GM12864 (cell line): ENCODE results near the gene EYS.
A peak's percentile ranks its signal among the peaks of the same experiment; 100 is the strongest.

Experiments
- DNase-seq: peaks from one replicate; pipeline ENCODE4 v3.0.0-alpha.2; 2011; ENCODE audit warnings: low read depth
- H3K4me3 ChIP-seq: 2 replicates; pipeline ENCODE4 v1.5.1; 2011; ENCODE audit warnings: mild to moderate bottlenecking, low read depth, low read length, control low read depth
- TF ChIP-seq, protein P1 (sequence below): IDR thresholded peaks from 2 replicates; pipeline ENCODE4 v1.5.1; 2011; ENCODE audit warnings: low read depth, mild to moderate bottlenecking, moderate library complexity, low read length, control low read depth, inconsistent platforms; ENCODE audit errors: missing control alignments

EYS gene

DNA sequence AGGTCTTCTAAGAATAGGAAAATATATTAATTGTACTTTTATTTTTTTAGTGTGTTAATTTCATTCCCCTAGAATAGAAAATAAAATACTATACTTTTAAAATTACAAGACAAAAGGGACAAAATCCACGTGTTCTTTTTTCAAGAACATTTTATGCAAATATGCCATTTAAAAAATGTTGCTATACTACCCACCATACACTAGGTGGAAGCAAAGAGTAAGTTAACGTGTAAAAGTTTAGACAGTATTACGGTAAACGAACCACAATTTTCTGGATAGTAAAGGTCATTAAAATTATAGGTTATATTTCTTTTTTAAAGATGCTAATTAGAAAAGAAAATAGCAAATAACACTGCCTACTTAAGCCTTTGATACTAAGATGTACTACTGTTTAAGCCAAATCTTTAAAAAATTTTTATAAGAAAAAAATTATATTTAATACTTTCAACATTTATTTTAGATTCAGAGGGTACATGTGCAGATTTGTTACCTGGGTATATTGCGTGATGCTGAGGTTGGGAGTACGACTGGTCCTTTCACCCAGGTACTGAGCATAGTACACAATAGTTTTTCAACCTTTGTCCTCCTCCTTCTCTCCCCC, 1783.8 kb downstream of the EYS start:
- no peak overlapping the region for H3K4me3 ChIP-seq
- TF ChIP-seq, protein P1, sequence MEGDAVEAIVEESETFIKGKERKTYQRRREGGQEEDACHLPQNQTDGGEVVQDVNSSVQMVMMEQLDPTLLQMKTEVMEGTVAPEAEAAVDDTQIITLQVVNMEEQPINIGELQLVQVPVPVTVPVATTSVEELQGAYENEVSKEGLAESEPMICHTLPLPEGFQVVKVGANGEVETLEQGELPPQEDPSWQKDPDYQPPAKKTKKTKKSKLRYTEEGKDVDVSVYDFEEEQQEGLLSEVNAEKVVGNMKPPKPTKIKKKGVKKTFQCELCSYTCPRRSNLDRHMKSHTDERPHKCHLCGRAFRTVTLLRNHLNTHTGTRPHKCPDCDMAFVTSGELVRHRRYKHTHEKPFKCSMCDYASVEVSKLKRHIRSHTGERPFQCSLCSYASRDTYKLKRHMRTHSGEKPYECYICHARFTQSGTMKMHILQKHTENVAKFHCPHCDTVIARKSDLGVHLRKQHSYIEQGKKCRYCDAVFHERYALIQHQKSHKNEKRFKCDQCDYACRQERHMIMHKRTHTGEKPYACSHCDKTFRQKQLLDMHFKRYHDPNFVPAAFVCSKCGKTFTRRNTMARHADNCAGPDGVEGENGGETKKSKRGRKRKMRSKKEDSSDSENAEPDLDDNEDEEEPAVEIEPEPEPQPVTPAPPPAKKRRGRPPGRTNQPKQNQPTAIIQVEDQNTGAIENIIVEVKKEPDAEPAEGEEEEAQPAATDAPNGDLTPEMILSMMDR: peak; percentile 46
- no peak for DNase-seq

DNA sequence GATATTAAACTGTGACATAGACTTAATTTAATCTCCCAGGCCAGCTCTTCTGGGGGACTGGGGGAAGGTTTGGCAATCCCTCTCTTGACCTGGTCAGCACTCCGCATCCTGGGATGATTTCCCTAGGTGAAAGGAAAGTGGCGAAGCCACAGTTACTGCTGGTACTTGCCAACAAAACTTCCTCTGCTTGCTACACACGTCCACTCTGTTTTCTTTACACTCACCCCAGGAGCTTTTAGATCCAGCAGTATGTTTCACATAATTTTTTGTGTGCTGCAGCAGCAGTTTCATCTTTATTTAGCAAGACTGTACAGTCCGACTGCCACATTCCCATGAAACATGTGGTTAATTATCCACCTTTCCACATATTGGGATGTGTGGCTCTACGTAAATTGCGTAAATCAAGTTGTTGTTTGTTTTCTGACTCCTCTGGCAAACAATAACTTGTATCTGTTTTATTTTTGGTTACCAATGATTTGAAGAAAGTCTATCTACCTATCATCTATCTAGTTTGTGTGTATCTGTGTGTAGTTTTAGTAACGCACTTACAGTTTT, 1787.4 kb downstream of the EYS start:
- DNase-seq: no peak
- H3K4me3 ChIP-seq: no peak overlapping the region
- TF ChIP-seq, protein P1: no peak

GRCh38 chr6:63912887-63913286, 1794.1 kb downstream of the EYS start:
- no peak overlapping the region for H3K4me3 ChIP-seq
- TF ChIP-seq, protein P1: no peak
- DNase-seq: no peak

DNA sequence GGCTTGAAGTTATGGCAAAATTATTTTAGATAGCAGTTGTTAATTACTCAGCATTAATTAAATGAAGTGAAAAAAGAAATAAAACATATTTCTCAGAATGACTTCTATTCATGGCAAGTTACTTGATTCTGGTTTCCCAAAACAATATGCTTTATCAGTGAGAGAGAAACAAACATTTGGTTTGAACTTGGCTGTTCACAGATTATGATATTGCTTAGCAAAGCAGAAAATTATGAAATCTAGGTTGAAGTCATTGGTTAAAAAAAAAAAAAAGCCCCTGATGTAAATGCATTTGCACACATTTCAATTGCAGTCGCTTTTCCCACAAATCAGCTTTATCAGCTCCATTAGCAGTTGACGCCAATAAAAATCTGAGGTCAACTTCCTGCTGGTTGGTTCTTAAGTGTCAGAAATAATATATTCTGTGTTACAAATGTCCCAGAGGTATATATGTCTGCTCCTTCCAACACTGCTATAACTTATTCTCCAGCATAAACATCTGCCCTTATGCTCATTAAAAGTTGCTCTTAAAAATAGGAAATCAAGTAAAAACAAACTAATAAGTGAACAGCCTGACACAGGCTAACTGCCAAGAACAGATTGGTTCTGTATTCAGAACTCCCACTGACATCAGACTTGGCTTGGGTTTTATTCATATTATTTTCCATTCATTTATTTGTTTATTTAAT, 1796.0 kb downstream of the EYS start:
- DNase-seq: no peak
- TF ChIP-seq, protein P1: no peak
- no peak overlapping the region for H3K4me3 ChIP-seq

DNA sequence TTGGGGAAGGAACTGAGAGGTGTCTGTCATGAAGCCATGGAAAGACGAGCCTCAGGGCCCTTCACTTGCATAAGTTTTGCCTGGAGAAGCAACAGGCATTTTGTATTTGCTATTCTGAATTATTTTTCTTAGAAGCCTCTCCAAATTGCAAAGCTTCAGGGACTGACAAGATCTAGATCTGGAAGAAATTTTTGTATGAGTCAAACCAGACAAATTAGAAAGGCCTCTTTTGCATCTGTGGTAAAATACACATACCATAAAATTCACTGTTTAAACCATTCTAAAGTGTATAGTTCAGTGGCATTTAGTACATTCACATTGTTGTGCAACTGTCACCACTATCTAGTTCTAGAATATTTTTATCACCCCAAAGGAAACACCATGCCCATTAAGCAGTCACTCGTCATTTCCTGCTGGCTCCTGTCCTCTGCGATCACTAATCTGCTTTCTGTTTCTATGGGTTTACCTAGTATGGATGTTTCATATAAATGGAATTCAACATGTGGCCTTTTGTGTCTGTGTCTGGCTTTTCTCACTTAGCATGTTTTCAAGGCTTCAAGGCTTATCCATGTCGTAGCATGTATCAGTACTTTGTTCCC, 1802.3 kb downstream of the EYS start:
- no peak for DNase-seq
- TF ChIP-seq, protein P1: no peak
- no peak overlapping the region for H3K4me3 ChIP-seq

- no peak for DNase-seq
- no peak overlapping the region for H3K4me3 ChIP-seq
- TF ChIP-seq, protein P1: no peak
Observed at GRCh38 chr6:63899550-63899949, 1807.5 kb downstream of the EYS start.
